RWPE2 (cell line): ENCODE results near the gene DVL3.

Experiments used
- ATAC-seq: fragments of 200-7000 bp; cut with Tn5 transposase; 3 replicates; pipeline ENCODE4 v1.9.1; 2021; ENCODE audit warnings: low read depth
- DNase-seq: peaks from one replicate; pipeline ENCODE4 v3.0.0-alpha.2; 2020; ENCODE audit warnings: low spot score
- H3K27ac ChIP-seq: fragments of 450-650 bp; 2 replicates; pipeline ENCODE4 v1.5.1; 2017; ENCODE audit warnings: mild to moderate bottlenecking; ENCODE audit not compliant: poor library complexity, severe bottlenecking
- H3K27me3 ChIP-seq: fragments of 250-450 bp; sonication (Bioruptor Pico); 2 replicates; pipeline ENCODE4 v1.5.1; 2021; ENCODE audit warnings: mild to moderate bottlenecking, moderate library complexity; ENCODE audit not compliant: insufficient read depth, poor library complexity, severe bottlenecking
- H3K36me3 ChIP-seq: fragments of 250-450 bp; sonication (Bioruptor Pico); 2 replicates; pipeline ENCODE4 v1.5.1; 2020; ENCODE audit warnings: low read depth, mild to moderate bottlenecking, moderate library complexity
- H3K4me1 ChIP-seq: fragments of 250-450 bp; sonication (Bioruptor Pico); 2 replicates; pipeline ENCODE4 v1.5.1; 2021; ENCODE audit warnings: mild to moderate bottlenecking, moderate library complexity; ENCODE audit not compliant: insufficient read depth, poor library complexity, severe bottlenecking
- H3K4me3 ChIP-seq: fragments of 250-450 bp; sonication (Bioruptor Pico); 2 replicates; pipeline ENCODE4 v1.5.1; 2021; ENCODE audit warnings: mild to moderate bottlenecking, moderate library complexity; ENCODE audit not compliant: severe bottlenecking
- H3K9me3 ChIP-seq: fragments of 250-450 bp; sonication (Bioruptor Pico); 2 replicates; pipeline ENCODE4 v1.5.1; 2021; ENCODE audit warnings: mild to moderate bottlenecking, moderate library complexity; ENCODE audit not compliant: severe bottlenecking
- TF ChIP-seq, protein P1 (sequence below): fragments of 450-650 bp; IDR thresholded peaks from one replicate; pipeline ENCODE4 v1.5.1; 2017; ENCODE audit warnings: mild to moderate bottlenecking, moderate library complexity; ENCODE audit not compliant: poor library complexity, severe bottlenecking

DVL3 gene

DNA sequence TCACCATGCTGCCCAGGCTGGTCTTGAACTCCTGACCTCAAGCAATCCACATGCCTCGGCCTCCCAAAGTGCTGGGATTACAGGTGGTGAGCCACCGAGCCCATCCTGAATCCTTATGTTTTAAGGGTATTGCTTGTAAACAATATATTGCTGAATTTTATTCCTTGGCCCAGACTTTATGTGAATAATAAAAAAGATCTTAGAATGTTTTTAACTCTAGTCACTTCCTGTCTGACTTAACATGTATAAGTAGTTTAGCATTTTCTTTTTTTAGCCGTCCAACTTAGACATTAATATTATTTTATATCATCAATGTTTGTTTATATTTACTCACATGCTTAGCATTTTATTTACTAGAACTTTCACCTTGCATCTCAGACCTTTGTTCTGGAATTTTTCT lies 29.2 kb upstream of the DVL3 start:
- Histone ChIP-seq H3K4me3 (no peak overlapping the region), H3K9me3 (no peaks in the 10 kb centered on the region), H3K27ac (no peak overlapping the region), H3K27me3 (no peaks in the 10 kb centered on the region), H3K36me3 (no peaks in the 10 kb centered on the region), H3K4me1 (peaks cover 4% of the 10 kb centered on the region)
- DNase-seq (no peak), ATAC-seq (no peak)
- TF ChIP-seq, protein P1, sequence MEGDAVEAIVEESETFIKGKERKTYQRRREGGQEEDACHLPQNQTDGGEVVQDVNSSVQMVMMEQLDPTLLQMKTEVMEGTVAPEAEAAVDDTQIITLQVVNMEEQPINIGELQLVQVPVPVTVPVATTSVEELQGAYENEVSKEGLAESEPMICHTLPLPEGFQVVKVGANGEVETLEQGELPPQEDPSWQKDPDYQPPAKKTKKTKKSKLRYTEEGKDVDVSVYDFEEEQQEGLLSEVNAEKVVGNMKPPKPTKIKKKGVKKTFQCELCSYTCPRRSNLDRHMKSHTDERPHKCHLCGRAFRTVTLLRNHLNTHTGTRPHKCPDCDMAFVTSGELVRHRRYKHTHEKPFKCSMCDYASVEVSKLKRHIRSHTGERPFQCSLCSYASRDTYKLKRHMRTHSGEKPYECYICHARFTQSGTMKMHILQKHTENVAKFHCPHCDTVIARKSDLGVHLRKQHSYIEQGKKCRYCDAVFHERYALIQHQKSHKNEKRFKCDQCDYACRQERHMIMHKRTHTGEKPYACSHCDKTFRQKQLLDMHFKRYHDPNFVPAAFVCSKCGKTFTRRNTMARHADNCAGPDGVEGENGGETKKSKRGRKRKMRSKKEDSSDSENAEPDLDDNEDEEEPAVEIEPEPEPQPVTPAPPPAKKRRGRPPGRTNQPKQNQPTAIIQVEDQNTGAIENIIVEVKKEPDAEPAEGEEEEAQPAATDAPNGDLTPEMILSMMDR, result no peak

DNA sequence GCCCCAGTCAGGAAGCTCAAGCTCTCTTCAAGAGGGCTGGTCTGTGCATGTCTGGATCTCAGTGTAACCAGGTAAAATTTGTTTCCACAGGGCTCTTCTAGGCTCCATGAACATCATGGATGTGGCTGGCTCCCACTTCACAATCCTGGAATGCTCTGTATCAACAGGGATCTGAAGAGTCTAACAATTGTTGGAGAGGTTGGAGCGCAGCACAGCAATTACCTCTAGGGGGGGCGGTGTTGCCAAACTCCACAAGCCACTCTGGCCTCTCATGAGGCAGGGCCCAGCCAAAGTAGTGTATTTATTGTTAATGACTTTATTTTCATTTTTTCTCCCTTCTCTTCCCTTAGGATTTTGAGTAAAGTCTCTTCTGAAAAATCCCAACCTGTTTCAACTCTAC lies 26.2 kb upstream of the DVL3 start:
- H3K36me3 ChIP-seq, result no peaks in the 10 kb centered on the region
- H3K9me3 ChIP-seq, result no peaks in the 10 kb centered on the region
- TF ChIP-seq, protein P1, result peak; percentile 38
- no peak overlapping the region for H3K27ac ChIP-seq
- no peak overlapping the region for H3K4me3 ChIP-seq
- no peak for DNase-seq
- H3K4me1 ChIP-seq, result peaks cover 4% of the 10 kb centered on the region
- H3K27me3 ChIP-seq, result no peaks in the 10 kb centered on the region
- peak; percentile 73; the same call in 2 of the 3 replicates for ATAC-seq

GRCh38 chr3:184132945-184133344 lies 22.2 kb upstream of the DVL3 start:
- no peak overlapping the region for H3K4me3 ChIP-seq
- H3K27me3 ChIP-seq, result no peaks in the 10 kb centered on the region
- TF ChIP-seq, protein P1, result no peak
- H3K27ac ChIP-seq, result no peak overlapping the region
- peaks cover 8% of the 10 kb centered on the region; the same call in 1 of the 2 replicates for H3K36me3 ChIP-seq
- DNase-seq (no peak), ATAC-seq (no peak)
- H3K4me1 ChIP-seq, result no peaks in the 10 kb centered on the region
- H3K9me3 ChIP-seq, result no peaks in the 10 kb centered on the region

DNA sequence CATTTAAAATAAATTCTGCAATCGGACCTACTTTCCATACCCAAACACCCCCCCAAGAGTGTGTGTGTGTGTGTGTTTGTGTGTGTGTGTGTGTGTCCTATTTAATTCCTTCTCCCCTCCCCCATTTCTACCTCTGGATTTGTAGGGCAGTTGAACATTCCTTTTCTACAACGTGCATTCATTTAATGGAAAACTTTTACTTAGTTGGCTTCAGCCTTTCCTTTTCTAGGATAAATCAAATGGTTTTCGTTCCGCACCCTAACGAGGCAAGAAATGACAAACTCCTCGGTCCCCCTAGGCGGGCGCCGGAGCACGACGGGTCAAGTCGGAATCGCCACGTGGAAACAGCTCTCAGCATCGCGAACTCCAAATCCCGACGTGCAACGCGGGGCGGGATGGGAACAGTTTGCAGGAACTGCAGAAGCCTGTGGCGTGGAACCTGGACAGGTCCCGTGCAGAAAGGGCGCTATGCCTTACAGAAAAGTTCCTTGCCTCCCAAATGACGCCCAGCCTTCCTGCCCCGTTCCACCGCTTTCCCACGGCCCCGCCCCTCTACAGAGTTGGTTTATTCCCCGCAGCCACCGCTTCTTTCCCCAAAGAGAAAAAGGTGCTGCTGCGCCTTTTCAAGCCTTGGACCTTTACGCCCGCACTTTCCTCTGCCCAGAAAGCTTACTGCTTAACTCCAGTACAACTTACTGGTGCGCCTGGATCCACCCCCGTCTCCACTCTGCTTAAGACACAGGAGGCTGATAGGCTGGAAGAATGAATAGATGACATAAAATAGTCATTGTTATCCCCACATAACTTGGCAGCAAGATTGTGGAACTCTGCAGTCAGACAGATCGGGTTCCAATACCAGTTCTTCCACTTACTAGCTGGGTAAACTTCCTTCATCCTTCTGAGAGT lies 21.1 kb upstream of the DVL3 start:
- TF ChIP-seq, protein P1, result no peak
- Histone ChIP-seq H3K36me3 (peaks cover 16% of the 10 kb centered on the region), H3K27me3 (no peaks in the 10 kb centered on the region), H3K9me3 (no peaks in the 10 kb centered on the region), H3K27ac (peak overlapping the region; percentile 62), H3K4me1 (no peaks in the 10 kb centered on the region), H3K4me3 (peak overlapping the region; percentile 74)
- ATAC-seq (peak; percentile 71), DNase-seq (peak; percentile 86)

DNA sequence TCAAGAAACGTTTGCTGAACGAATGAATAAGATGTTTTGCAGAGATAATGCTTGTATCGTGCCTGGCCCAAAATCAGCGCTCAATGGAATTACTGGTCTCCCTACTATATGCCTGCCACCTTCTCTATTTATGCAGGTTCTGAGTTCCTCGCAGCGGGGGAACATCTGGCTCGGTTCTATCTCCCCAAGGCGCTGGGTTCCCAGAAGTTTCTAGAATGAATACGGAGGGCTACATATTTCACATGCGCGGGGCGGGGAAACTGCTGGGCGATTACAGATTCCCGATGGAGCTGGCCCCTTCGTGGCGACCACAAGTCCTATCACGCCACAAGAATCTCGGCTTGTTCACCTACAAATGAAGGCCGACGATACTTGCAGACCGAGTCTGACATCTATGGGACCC lies 20.4 kb upstream of the DVL3 start:
- H3K27me3 ChIP-seq, result no peaks in the 10 kb centered on the region
- H3K9me3 ChIP-seq, result no peaks in the 10 kb centered on the region
- peak overlapping the region; percentile 74 for H3K4me3 ChIP-seq
- DNase-seq (no peak), ATAC-seq (peak; percentile 2; the same call in 2 of the 3 replicates)
- H3K36me3 ChIP-seq, result peaks cover 20% of the 10 kb centered on the region
- TF ChIP-seq, protein P1, result no peak
- peak overlapping the region; percentile 62 for H3K27ac ChIP-seq
- H3K4me1 ChIP-seq, result no peaks in the 10 kb centered on the region
